ENCODE measurements around the gene RAD51B. TPM values are rescaled to one million over a fixed set of nuclear protein-coding genes. Genes with fewer than 3 reads are reported as not detected.

Gene RAD51B
- total RNA-seq, 2 donors from 2014 or later = 22.8 to 33.8 TPM

DNA sequence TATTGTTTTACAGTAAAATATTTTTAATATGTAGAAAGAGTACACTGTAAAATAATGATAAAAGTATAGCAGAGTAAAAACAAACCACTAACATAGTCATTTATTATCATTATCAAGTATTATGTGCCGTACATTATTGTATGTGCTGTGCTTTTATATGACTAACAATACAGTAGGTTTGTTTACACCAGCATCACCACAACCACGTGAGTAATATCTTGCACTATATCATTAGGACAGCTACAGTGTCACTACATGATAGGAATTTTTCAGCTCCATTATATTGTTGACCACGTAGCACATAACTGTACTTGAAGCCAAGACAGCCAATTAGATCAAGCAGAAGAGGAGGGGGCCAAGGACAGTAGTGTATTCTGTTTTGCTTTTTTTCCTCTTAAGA is 415.4 kb downstream of the RAD51B start:
- no peaks in the 10 kb centered on the region for H3K36me3 Mint-ChIP-seq (ENCODE audit: low read depth)
- DNase-seq = no peak
- WGBS, 2 experiments (ENCODE audit: insufficient coverage in 1 of 2, insufficient read length in 1 of 2) = 83 to 100% methylated on average over 1 to 3 of the region's 3 CpGs
- Histone ChIP-seq H3K36me3 (ENCODE audit: control insufficient read depth, insufficient read depth, low read length) (no peaks in the 10 kb centered on the region), H3K4me1 (ENCODE audit: control insufficient read depth, insufficient read depth, low read length) (peaks cover 9% of the 10 kb centered on the region), H3K9me3 (ENCODE audit: control insufficient read depth, low read length) (no peaks in the 10 kb centered on the region), H3K9ac (ENCODE audit: extremely low read depth, low read length, poor library complexity, severe bottlenecking) (no peak overlapping the region), H3K4me3 (ENCODE audit: low read length) (no peak overlapping the region), H3K27ac (ENCODE audit: low read depth, low read length) (no peak overlapping the region), H3K27me3 (ENCODE audit: control insufficient read depth, insufficient read depth, low read length, poor library complexity, severe bottlenecking) (no peaks in the 10 kb centered on the region)
- H3K4me3 Mint-ChIP-seq = no peak overlapping the region
- H3K4me1 Mint-ChIP-seq = peaks cover 17% of the 10 kb centered on the region
- no peaks in the 10 kb centered on the region for H3K27me3 Mint-ChIP-seq (ENCODE audit: insufficient read depth)
- peaks cover 4% of the 10 kb centered on the region for H3K9me3 Mint-ChIP-seq
- TF ChIP-seq, protein P1, sequence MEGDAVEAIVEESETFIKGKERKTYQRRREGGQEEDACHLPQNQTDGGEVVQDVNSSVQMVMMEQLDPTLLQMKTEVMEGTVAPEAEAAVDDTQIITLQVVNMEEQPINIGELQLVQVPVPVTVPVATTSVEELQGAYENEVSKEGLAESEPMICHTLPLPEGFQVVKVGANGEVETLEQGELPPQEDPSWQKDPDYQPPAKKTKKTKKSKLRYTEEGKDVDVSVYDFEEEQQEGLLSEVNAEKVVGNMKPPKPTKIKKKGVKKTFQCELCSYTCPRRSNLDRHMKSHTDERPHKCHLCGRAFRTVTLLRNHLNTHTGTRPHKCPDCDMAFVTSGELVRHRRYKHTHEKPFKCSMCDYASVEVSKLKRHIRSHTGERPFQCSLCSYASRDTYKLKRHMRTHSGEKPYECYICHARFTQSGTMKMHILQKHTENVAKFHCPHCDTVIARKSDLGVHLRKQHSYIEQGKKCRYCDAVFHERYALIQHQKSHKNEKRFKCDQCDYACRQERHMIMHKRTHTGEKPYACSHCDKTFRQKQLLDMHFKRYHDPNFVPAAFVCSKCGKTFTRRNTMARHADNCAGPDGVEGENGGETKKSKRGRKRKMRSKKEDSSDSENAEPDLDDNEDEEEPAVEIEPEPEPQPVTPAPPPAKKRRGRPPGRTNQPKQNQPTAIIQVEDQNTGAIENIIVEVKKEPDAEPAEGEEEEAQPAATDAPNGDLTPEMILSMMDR (conservative IDR thresholded peaks at IDR 0.05) = no peak
- H3K27ac Mint-ChIP-seq = no peak overlapping the region

DNA sequence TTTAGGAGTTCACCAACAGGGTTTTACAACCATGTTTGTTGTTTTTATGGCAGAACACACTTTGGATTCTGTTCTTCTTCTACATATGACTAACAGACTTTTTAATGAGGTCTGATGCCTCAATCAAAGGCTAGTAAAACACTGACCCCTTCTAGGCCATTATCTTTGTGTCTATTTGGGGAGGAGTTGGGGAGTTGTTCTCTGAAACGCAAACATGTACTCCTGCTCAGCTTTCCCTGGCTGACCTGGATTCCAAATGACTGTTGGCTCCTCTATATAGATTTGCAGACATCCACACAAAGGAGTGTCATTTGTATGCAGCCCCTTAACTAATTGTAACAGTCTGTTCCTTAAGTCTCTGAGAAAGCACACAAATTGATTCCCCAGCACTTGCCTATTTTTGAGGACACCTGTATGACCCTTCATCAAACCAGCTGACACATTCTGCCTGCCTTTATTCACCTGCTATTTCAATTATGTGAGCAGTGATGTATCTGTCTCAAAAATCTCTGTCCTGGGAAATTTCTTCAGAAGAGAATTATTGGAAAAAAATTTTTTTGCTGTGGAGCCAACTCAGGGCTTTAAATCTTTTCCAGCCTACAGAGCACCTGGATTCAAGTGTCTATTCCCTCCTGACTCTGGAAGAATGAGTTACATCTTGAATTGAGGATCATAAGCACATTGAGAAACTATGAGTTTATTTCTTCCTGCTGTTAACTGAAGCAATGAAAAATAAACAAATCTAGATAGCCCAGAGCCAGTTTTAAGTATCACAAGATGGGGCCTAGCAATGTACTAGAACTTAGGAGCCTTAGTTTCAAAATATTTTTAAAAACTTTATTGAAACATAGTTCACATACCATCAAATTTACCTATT is 417.2 kb downstream of the RAD51B start:
- WGBS, 2 experiments (ENCODE audit: insufficient coverage in 1 of 2, insufficient read length in 1 of 2) = 89% methylated on average over 1 of the region's 1 CpG; no CpG with 5 or more reads in 1 of the 2 experiments
- H3K4me1 Mint-ChIP-seq = peaks cover 14% of the 10 kb centered on the region
- DNase-seq = no peak
- Histone ChIP-seq H3K36me3 (ENCODE audit: control insufficient read depth, insufficient read depth, low read length) (no peaks in the 10 kb centered on the region), H3K9me3 (ENCODE audit: control insufficient read depth, low read length) (no peaks in the 10 kb centered on the region), H3K27ac (ENCODE audit: low read depth, low read length) (no peak overlapping the region), H3K4me1 (ENCODE audit: control insufficient read depth, insufficient read depth, low read length) (peaks cover 12% of the 10 kb centered on the region), H3K9ac (ENCODE audit: extremely low read depth, low read length, poor library complexity, severe bottlenecking) (no peak overlapping the region), H3K27me3 (ENCODE audit: control insufficient read depth, insufficient read depth, low read length, poor library complexity, severe bottlenecking) (no peaks in the 10 kb centered on the region), H3K4me3 (ENCODE audit: low read length) (no peak overlapping the region)
- H3K4me3 Mint-ChIP-seq = no peak overlapping the region
- TF ChIP-seq, protein P1 (conservative IDR thresholded peaks at IDR 0.05) = no peak
- peaks cover 4% of the 10 kb centered on the region for H3K9me3 Mint-ChIP-seq
- H3K27me3 Mint-ChIP-seq (ENCODE audit: insufficient read depth) = no peaks in the 10 kb centered on the region
- no peaks in the 10 kb centered on the region for H3K36me3 Mint-ChIP-seq (ENCODE audit: low read depth)
- no peak overlapping the region for H3K27ac Mint-ChIP-seq

GRCh38 chr14:68238551-68238950 is 419.0 kb downstream of the RAD51B start:
- Histone ChIP-seq H3K9me3 (ENCODE audit: control insufficient read depth, low read length) (no peaks in the 10 kb centered on the region), H3K9ac (ENCODE audit: extremely low read depth, low read length, poor library complexity, severe bottlenecking) (no peak overlapping the region), H3K4me1 (ENCODE audit: control insufficient read depth, insufficient read depth, low read length) (peaks cover 12% of the 10 kb centered on the region), H3K4me3 (ENCODE audit: low read length) (no peak overlapping the region), H3K36me3 (ENCODE audit: control insufficient read depth, insufficient read depth, low read length) (no peaks in the 10 kb centered on the region), H3K27me3 (ENCODE audit: control insufficient read depth, insufficient read depth, low read length, poor library complexity, severe bottlenecking) (no peaks in the 10 kb centered on the region), H3K27ac (ENCODE audit: low read depth, low read length) (no peak overlapping the region)
- 100% methylated on average over 1 of the region's 1 CpG; no CpG with 5 or more reads in 1 of the 2 experiments for WGBS, 2 experiments (ENCODE audit: insufficient coverage in 1 of 2, insufficient read length in 1 of 2)
- TF ChIP-seq, protein P1 (conservative IDR thresholded peaks at IDR 0.05) = no peak
- Mint-ChIP-seq H3K9me3 (peaks cover 4% of the 10 kb centered on the region), H3K27ac (no peak overlapping the region), H3K36me3 (ENCODE audit: low read depth) (no peaks in the 10 kb centered on the region), H3K4me3 (no peak overlapping the region), H3K4me1 (peaks cover 14% of the 10 kb centered on the region), H3K27me3 (ENCODE audit: insufficient read depth) (no peaks in the 10 kb centered on the region)
- no peak for DNase-seq

Measured in endodermal cell (in vitro differentiated cells).